NCI-H2029 (cell line): ENCODE data around the gene GLMP.

Experiments used
- DNase-seq: peaks from one replicate; lab custom pipeline; 2025; lab: John Stamatoyannopoulos, UW

GLMP gene

GRCh38 chr1:156248323-156248683 is 47.2 kb downstream of the GLMP start:
- DNase-seq = no peak

- DNase-seq = no peak
Observed at GRCh38 chr1:156247460-156248322, 47.8 kb downstream of the GLMP start, which contains the start of gene PAQR6. Gene PAQR6 (minus strand): TSS chr1:156248056. CDS start chr1:156246731, 1,325 bp downstream.

GRCh38 chr1:156246781-156247459 is 48.6 kb downstream of the GLMP start:
- no peak for DNase-seq

- no peak for DNase-seq
Observed at GRCh38 chr1:156246241-156246780, 49.2 kb downstream of the GLMP start.

GRCh38 chr1:156245451-156246232 is 49.8 kb downstream of the GLMP start:
- peak; percentile 19 for DNase-seq

- no peak for DNase-seq
Observed at GRCh38 chr1:156244712-156245111, 50.8 kb downstream of the GLMP start.

- no peak for DNase-seq
Observed at GRCh38 chr1:156244126-156244525, 51.4 kb downstream of the GLMP start.

- no peak for DNase-seq
Observed at GRCh38 chr1:156242738-156243137, 52.7 kb downstream of the GLMP start.
